Astrocyte (in vitro differentiated cells and primary cell): Measurements from ENCODE around the gene PLXNB2. TPM values are rescaled to one million over a fixed set of nuclear protein-coding genes. Genes with fewer than 3 reads are reported as not detected.

Experiments
- DNase-seq: peaks from one replicate; pipeline ENCODE4 v3.0.0-alpha.2; 2010; ENCODE audit warnings: low read depth
- FAIRE-seq: peaks from 2 replicates; lab custom pipeline; 2011; peaks lifted over from hg19 to GRCh38; lab: Jason Lieb, UNC
- H2AFZ ChIP-seq: 2 replicates; pipeline ENCODE4 v1.6.0; 2012; ENCODE audit warnings: low read depth, low read length, inconsistent platforms
- H3K27ac ChIP-seq: 2 replicates; pipeline ENCODE4 v1.5.1; 2011; ENCODE audit warnings: low read depth, low read length, inconsistent platforms
- H3K27me3 ChIP-seq: 2 replicates; pipeline ENCODE4 v1.6.0; 2011; ENCODE audit warnings: low read length, inconsistent platforms; ENCODE audit not compliant: insufficient read depth
- H3K36me3 ChIP-seq: 2 replicates; pipeline ENCODE4 v1.5.1; 2011; ENCODE audit warnings: low read length, inconsistent platforms; ENCODE audit not compliant: insufficient read depth
- H3K4me1 ChIP-seq: 2 replicates; pipeline ENCODE4 v1.5.1; 2011; ENCODE audit warnings: low read length, inconsistent platforms; ENCODE audit not compliant: insufficient read depth
- H3K4me2 ChIP-seq: 2 replicates; pipeline ENCODE4 v1.6.0; 2012; ENCODE audit warnings: low read length, inconsistent platforms
- H3K4me3 ChIP-seq: 2 replicates; pipeline ENCODE4 v1.5.1; 2011; ENCODE audit warnings: low read depth, mild to moderate bottlenecking, low read length, inconsistent platforms; ENCODE audit not compliant: insufficient read depth
- H3K79me2 ChIP-seq: 2 replicates; pipeline ENCODE4 v1.6.0; 2012; ENCODE audit warnings: mild to moderate bottlenecking, low read length, inconsistent platforms; ENCODE audit not compliant: insufficient read depth
- H3K9ac ChIP-seq: 2 replicates; pipeline ENCODE4 v1.6.0; 2012; ENCODE audit warnings: mild to moderate bottlenecking, low read length, inconsistent platforms
- H3K9me3 ChIP-seq: 2 replicates; pipeline ENCODE4 v1.5.1; 2012; ENCODE audit warnings: low read depth, mild to moderate bottlenecking, low read length, inconsistent platforms; ENCODE audit not compliant: insufficient read depth
- H4K20me1 ChIP-seq: 2 replicates; pipeline ENCODE4 v1.6.0; 2012; ENCODE audit warnings: low read length, inconsistent platforms; ENCODE audit not compliant: insufficient read depth
- H3K27ac Mint-ChIP-seq: one replicate; pipeline ENCODE4 v1.8.0; 2021; ENCODE audit warnings: mild to moderate bottlenecking, mixed read lengths; ENCODE audit not compliant: unreplicated experiment
- H3K27me3 Mint-ChIP-seq: one replicate; pipeline ENCODE4 v1.8.0; 2021; ENCODE audit warnings: low read depth, mixed read lengths; ENCODE audit not compliant: unreplicated experiment
- H3K36me3 Mint-ChIP-seq: one replicate; pipeline ENCODE4 v1.8.0; 2021; ENCODE audit warnings: low read depth, mixed read lengths; ENCODE audit not compliant: unreplicated experiment
- H3K4me1 Mint-ChIP-seq: one replicate; pipeline ENCODE4 v1.8.0; 2021; ENCODE audit warnings: low read depth, mixed read lengths; ENCODE audit not compliant: unreplicated experiment
- H3K4me3 Mint-ChIP-seq: one replicate; pipeline ENCODE4 v1.8.0; 2021; ENCODE audit warnings: mild to moderate bottlenecking, moderate library complexity, mixed read lengths; ENCODE audit not compliant: unreplicated experiment
- H3K9me3 Mint-ChIP-seq: one replicate; pipeline ENCODE4 v1.8.0; 2021; ENCODE audit warnings: mild to moderate bottlenecking, mixed read lengths; ENCODE audit not compliant: unreplicated experiment
- EZH2 ChIP-seq: IDR thresholded peaks from 2 replicates; pipeline ENCODE4 v1.6.1; 2012; ENCODE audit warnings: mild to moderate bottlenecking, low read length, inconsistent platforms; ENCODE audit not compliant: insufficient read depth
- total RNA-seq: library from RNA; stranded (reverse); gene quantifications from 2 replicates; pipeline ENCODE4 v1.2.1, GENCODE V29; 2021
- TF ChIP-seq, protein P1 (sequence below): IDR thresholded peaks from 2 replicates; pipeline ENCODE4 v1.5.1; 2011; ENCODE audit warnings: low read depth, mild to moderate bottlenecking, inconsistent platforms, low read length, moderate library complexity; ENCODE audit not compliant: insufficient read depth

PLXNB2 gene
- total RNA-seq, 1 donor from 2014 or later: 327 TPM

DNA sequence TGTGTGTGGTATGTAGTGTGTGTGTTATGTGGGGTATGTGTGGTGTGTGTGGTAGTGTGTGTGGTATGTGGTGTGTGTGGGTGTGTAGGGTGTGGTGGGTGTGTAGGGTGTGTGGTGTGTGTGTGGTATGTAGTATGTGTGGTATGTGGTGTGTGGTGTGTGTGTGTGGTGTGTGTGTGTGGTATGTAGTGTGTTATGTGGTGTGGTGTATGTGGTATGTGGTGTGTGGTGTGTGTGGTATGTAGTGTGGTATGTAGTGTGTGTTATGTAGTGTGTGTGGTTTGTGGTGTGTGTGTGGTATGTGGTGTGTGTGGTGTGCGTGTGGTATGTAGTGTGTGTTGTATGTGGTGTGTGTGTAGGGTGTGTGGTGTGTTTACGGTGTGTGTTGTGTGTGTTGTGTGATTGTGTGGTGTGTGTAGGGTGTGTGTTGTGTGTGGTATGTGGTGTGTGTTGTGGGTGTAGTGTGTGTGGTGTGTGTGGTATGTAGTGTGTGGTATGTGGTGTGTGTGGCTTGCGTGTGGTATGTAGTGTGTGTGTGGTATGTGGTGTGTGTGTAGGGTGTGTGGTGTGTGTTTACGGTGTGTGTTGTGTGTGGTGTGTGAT, 31.5 kb upstream of the PLXNB2 start:
- Histone ChIP-seq H2AFZ (no peak overlapping the region), H3K36me3 (no peaks in the 10 kb centered on the region), H3K4me3 (no peak overlapping the region), H3K4me2 (no peak overlapping the region), H3K27me3 (no peaks in the 10 kb centered on the region), H3K79me2 (peaks cover 6% of the 10 kb centered on the region), H3K4me1 (peaks cover 6% of the 10 kb centered on the region), H3K9ac (no peak overlapping the region), H3K9me3 (peaks cover 11% of the 10 kb centered on the region), H4K20me1 (peaks cover 24% of the 10 kb centered on the region), H3K27ac (no peak overlapping the region)
- H3K9me3 Mint-ChIP-seq: no peaks in the 10 kb centered on the region
- H3K27ac Mint-ChIP-seq: no peak overlapping the region
- no peaks in the 10 kb centered on the region for H3K27me3 Mint-ChIP-seq
- TF ChIP-seq, protein P1, sequence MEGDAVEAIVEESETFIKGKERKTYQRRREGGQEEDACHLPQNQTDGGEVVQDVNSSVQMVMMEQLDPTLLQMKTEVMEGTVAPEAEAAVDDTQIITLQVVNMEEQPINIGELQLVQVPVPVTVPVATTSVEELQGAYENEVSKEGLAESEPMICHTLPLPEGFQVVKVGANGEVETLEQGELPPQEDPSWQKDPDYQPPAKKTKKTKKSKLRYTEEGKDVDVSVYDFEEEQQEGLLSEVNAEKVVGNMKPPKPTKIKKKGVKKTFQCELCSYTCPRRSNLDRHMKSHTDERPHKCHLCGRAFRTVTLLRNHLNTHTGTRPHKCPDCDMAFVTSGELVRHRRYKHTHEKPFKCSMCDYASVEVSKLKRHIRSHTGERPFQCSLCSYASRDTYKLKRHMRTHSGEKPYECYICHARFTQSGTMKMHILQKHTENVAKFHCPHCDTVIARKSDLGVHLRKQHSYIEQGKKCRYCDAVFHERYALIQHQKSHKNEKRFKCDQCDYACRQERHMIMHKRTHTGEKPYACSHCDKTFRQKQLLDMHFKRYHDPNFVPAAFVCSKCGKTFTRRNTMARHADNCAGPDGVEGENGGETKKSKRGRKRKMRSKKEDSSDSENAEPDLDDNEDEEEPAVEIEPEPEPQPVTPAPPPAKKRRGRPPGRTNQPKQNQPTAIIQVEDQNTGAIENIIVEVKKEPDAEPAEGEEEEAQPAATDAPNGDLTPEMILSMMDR: no peak
- no peak for TF ChIP-seq EZH2
- no peak overlapping the region for H3K4me3 Mint-ChIP-seq
- DNase-seq (peak; percentile 52), FAIRE-seq (peak; percentile 13)
- H3K36me3 Mint-ChIP-seq: no peaks in the 10 kb centered on the region
- no peaks in the 10 kb centered on the region for H3K4me1 Mint-ChIP-seq

DNA sequence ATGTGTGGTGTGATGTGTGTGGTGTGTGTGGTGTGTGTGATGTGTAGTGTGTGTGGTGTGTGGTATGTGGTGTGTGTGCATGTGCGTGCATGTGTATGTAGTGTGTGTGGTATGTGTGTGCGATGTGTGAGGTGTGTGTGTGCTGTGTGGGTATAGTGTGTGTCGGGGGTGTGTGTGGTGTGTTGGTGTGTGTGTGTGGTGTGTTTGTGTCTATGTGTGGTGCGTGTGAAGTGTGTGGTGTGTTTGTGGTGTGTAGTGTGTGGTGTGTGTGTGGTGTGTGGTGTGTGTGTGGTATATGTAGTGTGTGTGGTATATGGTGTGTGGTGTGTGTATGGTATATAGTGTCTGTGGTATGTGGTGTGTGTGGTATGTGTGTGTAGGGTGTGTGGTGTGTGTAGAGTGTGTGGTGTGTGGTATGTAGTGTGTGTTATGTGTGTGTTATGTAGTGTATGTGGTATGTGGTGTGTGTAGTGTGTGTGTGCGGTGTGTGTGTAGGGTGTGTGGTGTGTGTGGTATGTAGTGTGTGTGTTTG, 30.7 kb upstream of the PLXNB2 start:
- Histone ChIP-seq H3K4me2 (no peak overlapping the region), H4K20me1 (peaks cover 24% of the 10 kb centered on the region), H2AFZ (no peak overlapping the region), H3K9ac (no peak overlapping the region), H3K4me3 (no peak overlapping the region), H3K9me3 (peaks cover 11% of the 10 kb centered on the region), H3K27me3 (no peaks in the 10 kb centered on the region), H3K27ac (no peak overlapping the region), H3K36me3 (no peaks in the 10 kb centered on the region), H3K4me1 (peaks cover 6% of the 10 kb centered on the region), H3K79me2 (peaks cover 2% of the 10 kb centered on the region)
- Mint-ChIP-seq H3K4me3 (no peak overlapping the region), H3K36me3 (no peaks in the 10 kb centered on the region), H3K27ac (no peak overlapping the region), H3K9me3 (no peaks in the 10 kb centered on the region), H3K4me1 (no peaks in the 10 kb centered on the region), H3K27me3 (no peaks in the 10 kb centered on the region)
- no peak for FAIRE-seq
- no peak for DNase-seq
- TF ChIP-seq, protein P1: no peak
- no peak for TF ChIP-seq EZH2
